Stimulated activated CD4-positive, alpha-beta T cell treated with anti-CD3 and anti-CD28 coated beads, TNF-alpha, amount 100 ng/mL, for 48 hours (primary cell): ENCODE results near the gene VMO1.

Experiments used
- DNase-seq, 3 donors: peaks; one replicate each; pipeline ENCODE4 v3.0.0-alpha.2; 2020; ENCODE audit warnings: low read depth in 3 of 3

The VMO1 gene

DNA sequence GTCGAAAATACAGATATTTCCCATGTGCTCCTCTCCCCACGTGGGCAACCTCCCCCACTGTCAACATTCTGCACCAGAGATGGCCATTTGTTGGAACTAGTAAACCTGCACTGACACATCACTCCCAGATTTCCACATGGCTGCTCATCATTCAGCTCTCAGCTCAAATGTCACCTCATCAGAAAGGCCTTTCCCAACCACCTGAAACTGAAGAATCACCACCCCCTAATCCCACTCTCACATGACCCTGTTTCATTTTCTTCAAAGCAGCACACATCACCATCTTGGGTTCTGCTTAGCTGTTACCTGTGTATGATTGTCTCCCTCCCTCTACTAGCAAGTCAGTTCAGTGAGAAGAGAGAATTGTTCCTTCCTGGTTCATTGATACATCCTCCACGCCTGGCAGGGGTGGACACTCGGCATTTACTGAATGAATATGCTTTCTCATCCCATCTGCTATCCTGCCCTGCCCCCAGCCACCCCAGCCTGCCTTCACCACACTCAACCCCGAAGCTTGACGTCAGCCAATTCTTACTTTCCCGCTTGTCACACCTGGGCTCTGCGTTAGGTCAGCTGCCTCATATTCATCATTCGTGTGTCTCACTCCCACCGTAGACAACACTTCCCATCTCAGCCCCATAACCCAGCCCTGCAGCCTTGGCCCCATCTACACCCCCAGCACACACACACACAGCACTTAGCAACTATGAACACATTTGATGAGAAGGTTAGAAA is 14.5 kb upstream of the VMO1 start:
- DNase-seq: no peak

DNA sequence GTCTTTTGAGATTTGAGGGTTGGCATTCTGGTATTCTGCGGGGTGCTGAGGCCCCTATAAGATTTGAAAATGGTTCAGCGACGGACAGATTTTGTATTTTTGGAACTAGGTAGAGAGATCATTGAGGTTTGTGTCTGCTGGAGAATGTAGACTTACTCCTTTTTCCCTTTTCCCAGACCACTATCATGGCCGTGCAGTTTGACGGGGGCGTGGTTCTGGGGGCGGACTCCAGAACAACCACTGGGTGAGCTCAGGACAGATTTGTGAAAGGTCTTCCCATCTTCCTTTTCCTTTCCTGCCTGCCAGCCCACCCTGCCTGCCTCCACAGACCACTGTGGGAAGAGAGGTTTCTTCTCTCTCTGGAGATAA is 10.4 kb upstream of the VMO1 start:
- no peak for DNase-seq

DNA sequence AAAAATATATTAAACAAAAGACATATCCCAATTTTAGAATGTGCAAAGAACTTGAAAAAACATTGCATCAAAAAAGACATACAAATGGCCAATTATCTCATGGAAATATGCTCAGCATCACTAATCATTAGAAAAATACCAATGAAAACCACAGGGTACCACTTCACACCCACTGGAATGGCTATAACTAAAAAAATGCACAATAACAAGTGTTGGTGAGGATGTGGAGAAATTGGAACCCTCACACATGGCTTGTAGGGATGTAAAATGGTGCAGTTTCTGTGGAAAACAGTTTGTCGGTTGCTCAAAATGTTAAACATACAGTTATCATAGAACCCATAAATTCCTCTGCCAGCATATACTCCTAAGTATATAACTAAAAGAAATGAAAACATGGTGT is 9.0 kb upstream of the VMO1 start:
- DNase-seq: no peak

DNA sequence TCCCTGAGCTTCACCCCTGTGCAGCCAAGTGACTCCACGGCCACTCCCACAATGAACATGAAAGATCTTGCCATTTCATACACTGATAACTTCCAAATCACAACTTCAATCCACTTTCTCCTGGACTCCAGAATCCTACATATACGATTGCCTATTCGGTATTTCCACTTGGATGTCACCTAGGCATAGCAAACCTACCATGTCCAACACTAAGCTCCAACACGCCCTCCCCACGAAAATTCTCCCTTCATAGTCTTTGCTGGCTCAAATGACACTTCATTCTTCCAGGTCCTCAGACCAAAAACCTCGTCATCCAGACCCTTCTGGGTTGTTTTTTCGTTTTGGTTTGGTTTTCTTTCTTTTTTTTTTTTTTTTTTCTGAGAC is 4.5 kb upstream of the VMO1 start:
- no peak for DNase-seq

DNA sequence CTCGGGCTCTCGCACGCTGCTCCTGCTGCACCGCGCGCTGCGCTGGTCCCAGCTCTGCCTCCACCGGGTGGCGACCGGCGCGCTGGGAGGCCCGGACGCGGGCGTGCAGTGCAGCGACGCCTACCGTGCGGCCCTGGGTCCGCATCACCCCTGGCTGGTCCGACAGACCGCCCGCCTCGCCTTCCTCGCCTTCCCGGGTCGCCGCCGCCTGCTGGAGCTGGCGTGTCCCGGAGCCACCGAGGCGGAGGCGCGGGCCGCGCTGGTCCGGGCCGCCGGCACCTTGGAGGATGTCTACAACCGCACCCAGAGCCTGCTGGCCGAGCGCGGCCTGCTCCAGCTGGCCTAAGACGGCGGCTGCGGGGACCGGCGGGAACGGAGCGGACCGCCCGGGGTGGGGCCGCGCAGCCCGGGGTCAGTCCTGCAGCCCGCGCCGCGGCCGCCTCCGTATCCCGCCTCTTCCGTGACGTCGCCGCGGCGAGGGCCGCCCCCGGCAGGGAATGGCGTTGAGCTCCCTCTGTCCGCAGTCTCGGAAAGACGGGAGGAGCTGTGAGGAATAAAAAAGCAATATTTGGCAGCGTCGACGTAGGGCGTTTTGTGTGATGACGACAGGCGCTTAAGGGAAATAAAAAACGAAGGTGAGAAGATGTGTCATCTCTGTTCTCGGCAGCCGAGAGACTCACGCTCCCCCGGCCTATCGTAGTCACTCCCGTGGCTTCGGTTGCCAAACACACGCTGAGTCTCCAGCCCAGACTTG is 4.0 kb upstream of the VMO1 start:
- DNase-seq: peak; percentile 61 to 72 (median 71)

DNA sequence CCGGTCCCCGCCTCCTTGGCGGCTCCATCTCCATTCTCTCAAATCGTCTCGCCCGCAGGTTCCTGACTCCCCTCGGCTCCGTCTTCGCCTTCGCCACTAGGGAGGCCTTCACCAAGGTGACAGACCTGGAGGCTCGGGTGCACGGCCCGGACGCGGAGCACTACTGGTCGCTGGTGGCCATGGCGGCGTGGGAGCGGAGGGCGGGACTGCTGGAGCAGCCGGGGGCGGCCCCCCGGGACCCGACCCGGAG is 3.5 kb upstream of the VMO1 start:
- DNase-seq: no peak

DNA sequence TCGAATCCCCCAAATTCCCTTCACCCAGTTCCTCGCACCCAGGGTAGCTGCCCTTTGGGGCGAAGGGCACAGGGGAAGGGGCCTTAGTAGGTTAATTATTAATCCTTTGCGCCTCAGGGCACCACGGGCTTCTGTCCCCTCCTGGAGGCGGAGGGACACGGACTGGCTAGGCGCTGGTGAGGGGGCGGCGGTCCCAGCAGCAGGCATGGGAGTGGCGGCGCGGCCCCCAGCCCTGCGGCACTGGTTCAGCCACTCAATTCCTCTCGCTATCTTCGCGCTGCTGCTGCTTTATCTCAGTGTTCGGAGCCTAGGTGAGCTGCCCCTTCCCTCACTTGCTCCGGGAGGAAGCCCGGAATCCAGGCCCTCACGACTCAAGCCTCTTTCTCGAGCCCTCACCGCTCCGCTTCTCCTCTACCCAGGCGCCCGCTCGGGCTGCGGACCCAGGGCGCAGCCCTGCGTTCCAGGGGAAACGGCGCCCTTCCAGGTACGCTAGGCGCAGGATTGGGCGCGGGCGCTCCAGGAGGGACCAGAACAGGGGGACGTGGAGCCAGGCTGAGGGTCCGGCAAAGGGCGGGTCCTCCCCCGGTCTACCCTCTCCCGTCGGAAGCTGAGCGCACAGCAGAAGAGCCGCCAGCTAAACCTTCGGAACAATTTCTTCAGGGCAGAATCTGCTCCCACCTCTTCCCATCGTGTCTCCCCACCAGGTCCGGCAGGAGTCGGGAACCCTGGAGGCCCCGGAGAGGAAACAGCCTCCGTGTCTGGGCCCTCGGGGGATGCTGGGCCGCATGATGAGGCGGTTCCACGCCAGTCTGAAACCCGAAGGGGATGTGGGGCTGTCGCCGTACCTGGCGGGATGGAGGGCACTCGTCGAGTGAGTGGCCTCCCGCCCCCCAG is 2.9 kb upstream of the VMO1 start, which contains the start of gene GLTPD2:
TSS of gene GLTPD2 (plus strand) at position 158 of the 894 bp plus-strand sequence. CDS start at position 206, 48 bp downstream.
- no peak for DNase-seq

DNA sequence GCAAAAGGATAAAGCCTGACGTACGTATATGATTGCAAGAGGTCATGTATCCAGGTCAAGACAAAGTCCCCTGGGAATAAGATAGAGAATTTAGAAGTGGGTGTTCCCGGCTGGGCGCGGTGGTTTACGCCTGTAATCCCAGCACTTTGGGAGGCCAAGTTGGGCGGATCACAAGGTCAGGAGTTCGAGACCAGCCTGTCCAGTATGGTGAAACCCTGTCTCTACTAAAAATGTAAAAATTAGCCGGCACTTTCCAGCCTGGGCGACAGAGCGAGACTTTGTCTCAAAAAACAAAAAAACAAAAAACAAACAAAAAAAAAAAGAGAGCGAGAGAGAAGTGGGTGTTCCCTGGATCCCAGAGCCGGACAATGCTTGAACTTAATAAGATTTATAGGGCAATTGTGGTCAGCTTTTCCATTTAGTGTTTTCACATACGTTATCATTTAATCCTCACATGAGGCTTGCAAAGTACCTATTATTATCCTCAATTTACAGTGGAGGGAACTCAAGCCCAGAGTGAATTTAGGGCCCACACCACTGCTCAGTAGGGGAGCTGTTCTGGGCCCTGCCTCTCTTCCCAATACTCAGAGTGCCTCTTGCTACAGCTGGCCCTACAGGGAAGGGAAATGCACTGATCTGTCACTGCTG is 2.1 kb upstream of the VMO1 start:
- no peak for DNase-seq

DNA sequence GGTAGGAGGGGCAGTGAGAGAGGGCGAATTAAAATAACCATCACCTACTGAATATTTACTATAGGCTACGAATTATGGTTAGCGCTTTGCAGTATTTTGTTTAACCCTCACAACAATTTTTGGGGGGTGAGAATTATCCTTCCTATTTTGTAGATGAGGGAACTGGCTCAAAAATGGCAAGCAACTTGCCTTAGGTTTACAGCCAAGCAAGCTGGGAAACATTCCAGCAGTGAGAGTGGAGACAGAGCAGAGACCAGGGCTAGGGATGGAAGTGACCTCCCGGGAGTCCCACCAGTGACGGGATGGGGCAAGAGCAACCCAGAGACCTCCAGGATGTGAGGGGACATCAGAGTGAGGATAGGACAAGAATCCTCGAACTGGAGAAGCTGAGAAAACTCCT is 352 bp upstream of the VMO1 start:
- no peak for DNase-seq

DNA sequence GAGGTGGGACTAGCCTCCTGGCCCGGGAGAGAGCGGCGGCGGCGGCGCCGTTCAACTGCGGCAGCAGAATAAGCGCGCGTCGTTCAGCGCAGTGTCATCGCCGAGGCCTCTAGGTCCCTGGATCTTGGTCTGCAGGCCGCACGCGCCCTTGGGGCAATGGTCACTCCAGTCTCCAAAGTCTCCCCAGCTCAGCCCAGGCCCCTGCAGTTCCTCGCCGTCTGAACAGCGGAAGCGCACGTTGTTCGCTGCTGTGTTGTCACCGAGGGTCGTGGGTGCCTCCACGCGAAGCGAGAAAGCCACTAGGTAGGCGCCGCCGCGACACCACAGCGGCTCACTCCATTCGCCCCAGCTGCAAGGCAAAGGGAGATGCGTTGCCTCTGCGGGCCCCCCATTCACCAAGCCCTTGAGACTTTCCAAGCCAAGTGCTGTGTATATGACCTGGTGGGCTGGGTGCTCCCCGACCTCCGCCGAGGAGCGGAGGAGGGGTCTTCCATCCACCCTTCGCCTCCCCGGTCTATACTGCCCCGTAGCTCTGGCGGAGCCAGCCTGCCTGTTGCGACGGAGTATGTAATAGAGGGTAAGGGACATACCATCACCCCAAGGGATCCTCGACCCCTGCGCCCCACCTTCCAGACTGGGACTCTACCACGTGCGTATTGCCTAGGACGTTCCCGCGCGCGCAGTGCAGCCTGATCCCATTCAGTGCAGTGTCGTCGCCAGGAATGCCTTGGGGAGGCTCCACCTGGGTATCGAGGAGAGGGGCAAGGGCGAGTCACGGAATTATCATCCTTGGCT is 656 bp downstream of the VMO1 start:
- no peak for DNase-seq

DNA sequence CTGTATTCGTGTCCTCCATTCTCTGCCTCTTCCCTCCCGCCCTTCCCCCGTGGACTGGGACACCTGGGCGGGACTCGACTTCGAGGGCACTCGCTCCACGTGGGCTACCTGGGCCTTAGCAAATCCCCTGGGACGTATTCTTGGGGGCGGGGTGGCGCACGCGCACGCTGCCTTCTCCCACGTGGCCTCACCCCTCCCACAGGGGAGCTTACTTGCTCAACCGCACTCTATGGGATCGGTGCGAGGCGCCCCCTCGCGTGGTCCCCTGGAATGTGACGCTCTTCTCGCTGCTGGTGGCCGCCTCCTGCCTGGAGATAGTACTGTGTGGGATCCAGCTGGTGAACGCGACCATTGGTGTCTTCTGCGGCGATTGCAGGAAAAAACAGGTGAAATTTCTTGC is 3.5 kb downstream of the VMO1 start:
- DNase-seq: no peak

DNA sequence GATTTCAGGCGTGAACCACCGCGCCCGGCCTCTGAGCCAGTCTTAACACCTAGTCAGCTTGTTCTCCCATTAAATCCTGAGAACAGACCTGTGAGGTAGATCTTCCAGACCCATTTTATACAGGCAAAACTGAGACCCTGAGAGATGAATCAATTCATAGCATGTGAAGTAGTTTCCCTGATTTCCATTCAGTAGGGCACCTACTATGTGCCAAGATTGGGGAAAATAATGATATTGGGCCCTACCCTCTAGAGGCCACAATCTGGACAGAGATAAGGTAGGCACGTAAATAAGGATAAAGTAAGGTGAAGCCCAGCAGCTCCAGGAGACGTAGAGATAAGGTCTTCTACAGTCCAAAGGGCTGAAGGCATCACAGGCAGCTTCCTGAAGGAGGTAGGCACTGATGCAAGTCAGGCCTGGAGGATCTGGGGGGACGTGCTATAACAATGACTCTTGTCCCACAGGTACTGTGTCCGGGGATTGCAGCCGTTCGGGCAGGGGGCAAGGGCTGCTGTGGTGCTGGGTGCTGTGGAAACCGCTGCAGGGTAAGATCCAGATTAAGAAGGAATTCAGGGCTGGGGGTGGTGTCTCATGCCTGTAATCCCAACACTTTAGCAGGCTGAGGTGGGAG is 5.7 kb downstream of the VMO1 start:
- DNase-seq: no peak

DNA sequence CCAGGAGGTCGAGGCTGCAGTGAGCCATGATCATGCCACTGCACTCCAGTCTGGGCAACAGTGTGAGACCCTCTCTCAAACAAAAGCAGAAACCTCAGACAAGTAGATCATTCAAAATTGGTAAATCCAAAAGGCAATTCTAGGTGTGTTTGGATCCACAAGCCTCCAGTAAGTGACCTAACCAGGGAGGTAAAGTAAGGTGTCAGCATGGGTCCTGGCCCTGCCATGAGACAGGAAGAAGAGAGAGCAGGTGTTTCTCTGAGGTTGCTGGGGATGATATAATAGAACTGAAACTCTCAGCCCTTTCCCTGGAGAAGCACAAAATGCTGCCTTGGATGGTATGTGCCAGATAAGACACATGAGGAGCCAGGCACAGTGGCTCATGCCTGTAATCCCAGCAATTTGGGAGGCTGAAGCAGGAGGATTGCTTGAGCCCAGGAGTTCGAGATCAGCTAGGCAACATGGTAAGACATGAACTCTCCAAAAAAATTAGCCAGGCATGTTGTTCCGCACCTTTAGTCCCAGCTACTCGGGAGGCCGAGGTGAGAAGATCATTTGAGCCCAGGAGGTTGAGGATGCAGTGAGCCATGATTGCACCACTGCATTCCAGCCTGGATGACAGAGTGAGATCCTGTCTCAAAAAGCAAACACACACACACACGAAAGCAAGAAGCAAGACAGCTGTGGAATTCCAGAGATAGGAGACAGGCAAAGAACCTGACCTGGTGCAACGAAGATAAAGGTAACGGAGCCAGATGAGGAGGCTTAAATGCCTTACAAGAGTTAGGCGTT is 8.0 kb downstream of the VMO1 start:
- no peak for DNase-seq

DNA sequence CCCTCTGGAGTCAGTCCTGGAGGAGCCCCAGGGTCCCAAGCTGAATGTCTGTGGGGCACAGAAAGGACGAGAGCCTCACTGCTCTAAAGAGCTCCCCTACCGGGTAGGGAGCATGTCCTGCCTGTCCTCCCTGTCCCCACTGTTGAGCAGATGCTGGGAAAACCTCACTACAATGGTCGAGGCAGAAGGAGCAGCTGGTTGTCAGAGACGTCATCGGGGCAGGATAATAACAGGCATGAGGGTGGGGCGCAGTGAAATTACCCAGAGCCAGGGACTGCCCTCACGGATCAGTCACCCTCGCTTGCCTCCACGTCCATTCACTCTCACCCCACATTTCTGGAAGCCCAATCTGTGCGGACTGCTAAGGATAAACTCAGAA is 13.9 kb downstream of the VMO1 start:
- DNase-seq: no peak

DNA sequence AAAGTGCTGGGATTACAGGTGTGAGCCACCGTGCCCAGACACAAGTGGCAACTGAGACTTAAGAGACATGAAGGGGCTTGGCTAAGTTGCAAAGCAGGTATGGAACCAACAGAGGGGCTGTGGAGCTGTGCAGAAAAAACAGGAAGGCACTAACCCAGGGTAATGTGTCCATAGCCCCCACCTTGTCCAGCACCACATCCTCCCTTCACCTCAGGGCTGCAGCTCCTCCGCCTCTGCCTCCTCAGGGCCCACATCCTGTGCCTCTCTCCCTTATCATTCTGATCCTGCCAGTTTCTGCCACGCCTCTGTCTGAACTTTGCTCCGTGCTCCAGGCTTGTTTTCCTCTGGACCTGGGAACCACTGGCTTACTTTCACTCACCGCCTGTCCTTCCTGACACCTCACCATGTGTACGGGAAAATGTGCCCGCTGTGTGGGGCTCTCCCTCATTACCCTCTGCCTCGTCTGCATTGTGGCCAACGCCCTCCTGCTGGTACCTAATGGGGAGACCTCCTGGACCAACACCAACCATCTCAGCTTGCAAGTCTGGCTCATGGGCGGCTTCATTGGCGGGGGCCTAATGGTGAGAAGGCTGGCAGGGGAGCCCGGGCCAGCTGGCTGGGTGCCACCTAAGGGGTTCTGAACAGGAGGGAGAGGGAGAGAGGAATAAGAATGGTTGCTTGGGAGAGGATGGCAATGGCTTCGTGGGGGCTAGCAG is 14.5 kb downstream of the VMO1 start, which contains the start of gene TM4SF5:
TSS of gene TM4SF5 (plus strand) at position 368 of the 716 bp plus-strand sequence. CDS start at position 405, 37 bp downstream.
- no peak for DNase-seq

DNA sequence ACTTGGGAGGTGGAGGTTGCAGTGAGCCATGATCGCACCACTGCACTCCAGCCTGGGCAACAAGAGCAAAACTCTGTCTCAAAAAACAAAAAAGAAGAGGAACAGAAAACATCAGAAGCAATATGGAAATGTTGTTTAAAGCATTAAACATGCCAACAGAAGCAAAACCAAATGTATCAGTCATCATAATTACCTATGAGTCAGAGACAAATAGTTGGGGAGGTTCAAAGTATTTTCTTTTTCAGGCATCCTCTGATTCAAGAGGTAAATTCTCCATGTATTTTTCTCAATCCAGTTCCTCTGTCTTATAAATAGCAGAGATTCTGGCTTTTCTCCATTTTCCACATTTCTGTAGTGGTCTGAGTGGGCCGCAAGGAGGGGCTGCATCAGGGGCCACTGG is 16.5 kb downstream of the VMO1 start:
- DNase-seq: no peak

DNA sequence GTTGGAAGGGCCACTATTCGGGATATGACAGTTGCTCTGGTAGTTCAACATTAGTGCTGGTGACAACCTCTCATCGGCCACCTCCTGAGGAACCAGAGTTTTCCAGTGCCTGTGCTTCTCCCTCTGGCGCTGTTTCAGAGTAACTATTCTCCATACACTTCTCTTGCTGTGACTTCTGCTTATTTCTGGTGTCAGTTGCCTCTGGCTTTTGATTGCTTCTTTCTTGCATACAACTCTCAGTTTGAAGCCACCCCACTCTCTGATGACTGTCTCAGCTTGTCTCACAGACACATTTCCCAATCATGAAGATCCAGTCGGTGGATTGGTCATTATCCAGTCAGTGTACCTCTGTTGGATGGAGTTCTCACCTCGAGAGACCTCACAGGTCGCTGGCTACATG is 17.9 kb downstream of the VMO1 start:
- DNase-seq: no peak

DNA sequence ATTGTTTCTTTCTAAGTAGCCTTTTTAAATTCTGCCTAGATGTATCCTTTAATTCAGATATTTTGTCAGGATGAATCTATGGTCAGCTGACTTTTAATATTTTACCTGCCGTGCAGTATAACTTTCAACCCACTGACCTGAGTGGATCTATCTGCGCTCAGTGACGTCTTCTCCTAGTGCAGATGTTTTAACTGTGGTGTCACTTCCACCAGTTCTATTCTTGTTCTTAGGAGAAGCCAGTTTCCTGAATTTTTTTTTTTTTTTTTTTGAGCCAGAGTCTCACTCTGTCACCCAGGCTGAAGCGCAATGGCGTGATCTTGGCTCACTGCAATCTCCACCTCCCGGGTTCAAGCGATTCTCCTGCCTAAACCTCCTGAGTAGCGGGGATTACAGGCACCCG is 19.4 kb downstream of the VMO1 start:
- no peak for DNase-seq

DNA sequence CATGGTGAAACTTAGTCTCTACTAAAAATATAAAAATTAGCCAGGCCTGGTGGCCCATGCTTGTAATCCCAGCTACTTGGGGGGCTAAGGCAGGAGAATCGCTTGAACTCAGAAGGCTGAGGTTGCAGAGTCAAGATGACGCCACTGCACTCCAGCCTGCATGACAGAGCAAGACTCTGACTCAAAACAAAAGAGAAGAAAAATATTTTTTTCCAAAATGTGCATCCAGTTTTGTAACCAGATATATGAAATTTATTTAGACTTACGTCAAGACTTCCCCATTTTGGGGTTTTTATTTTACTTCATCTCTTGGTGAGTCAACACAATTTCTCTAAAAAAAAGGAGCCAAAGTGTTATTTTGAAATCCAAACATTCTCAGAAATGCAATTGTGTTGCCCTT is 20.0 kb downstream of the VMO1 start:
- no peak for DNase-seq
